SIG-M5 treated with dmso at 0.1 percent for 504 hours (cell line): ENCODE measurements around the gene AEBP1.

Experiments
- DNase-seq: peaks from one replicate; lab custom pipeline; 2025; ENCODE audit not compliant: unreplicated experiment; lab: John Stamatoyannopoulos, UW

The AEBP1 gene

GRCh38 chr7:44103923-44104859 is at the start of gene AEBP1:
Gene AEBP1, plus strand, starts transcription at chr7:44104345. Its CDS starts 321 bp downstream, at chr7:44104666.
- no peak for DNase-seq

GRCh38 chr7:44056681-44057080 is 47.5 kb upstream of the AEBP1 start:
- DNase-seq, result no peak

DNA sequence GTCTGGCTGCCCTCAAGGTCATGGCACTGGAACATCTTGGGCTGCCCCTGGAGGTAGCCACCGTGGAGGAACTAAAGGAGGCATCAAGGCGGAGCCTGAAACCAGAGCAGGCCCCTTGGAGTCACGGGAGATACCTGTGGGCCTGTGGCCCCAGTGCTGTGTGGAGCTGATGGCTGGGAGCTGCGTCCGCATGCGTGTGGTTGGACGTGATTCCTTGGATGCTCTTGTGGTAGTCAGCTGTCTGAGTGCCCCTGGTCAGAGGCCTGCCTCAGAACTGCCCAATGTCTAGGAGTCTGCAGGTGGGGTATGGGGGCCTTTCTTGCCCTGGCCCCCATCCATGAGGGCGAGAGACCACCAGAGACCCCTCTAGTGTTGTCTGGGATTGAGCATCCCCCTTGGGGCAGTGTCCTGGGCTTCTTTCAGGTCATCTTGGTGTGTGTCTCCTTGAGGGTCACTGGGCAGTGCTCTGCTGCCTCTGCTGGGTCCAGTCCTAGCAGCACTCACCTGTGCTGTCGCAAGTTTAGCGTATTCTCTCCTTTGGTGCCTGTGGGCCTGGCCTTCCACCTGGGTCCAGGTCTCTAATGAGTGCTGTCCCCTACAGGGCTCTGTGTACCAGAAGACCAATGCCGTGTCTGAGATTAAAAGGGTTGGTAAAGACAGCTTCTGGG is 46.8 kb upstream of the AEBP1 start:
- no peak for DNase-seq

- DNase-seq, result no peak
Measured at GRCh38 chr7:44057849-44058758, 46.0 kb upstream of the AEBP1 start.

- no peak for DNase-seq
Measured at GRCh38 chr7:44058759-44059218, 45.4 kb upstream of the AEBP1 start.

DNA sequence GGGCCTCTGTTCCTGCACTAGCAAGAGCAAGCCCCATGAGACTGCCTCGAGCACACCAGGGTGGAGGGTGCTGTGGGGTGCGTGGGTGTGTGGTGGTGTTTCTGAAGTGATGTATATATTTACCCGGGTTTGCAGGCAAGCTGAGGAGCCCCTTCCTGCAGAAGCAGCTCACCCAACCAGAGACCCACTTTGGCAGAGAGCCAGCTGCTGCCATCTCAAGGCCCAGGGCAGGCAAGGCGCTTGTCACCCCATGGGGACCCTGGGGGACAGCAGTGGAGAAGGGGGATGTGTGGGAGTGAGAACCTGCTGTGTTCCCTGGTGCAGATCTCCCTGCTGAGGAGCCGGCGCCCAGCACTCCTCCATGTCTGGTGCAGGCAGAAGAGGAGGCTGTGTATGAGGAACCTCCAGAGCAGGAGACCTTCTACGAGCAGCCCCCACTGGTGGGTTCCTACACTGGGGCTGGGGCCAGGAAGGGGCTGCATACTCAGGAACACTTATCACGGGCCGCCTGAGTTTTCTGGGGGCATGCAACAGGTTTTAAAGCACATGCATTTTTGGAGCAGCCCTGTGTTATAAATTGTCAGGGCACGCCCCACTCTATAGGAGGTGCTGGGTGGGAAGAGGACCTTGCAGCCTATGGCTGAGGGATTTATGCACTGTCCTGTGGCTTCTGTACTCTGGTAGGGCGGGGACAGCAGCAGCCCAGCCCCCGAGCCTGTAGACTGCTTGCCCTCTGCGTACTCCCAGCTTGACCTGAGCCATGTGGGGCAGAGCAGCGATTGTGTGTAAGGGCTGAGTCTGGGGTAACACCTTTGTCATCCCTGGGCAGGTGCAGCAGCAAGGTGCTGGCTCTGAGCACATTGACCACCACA is 44.7 kb upstream of the AEBP1 start:
- no peak for DNase-seq

DNA sequence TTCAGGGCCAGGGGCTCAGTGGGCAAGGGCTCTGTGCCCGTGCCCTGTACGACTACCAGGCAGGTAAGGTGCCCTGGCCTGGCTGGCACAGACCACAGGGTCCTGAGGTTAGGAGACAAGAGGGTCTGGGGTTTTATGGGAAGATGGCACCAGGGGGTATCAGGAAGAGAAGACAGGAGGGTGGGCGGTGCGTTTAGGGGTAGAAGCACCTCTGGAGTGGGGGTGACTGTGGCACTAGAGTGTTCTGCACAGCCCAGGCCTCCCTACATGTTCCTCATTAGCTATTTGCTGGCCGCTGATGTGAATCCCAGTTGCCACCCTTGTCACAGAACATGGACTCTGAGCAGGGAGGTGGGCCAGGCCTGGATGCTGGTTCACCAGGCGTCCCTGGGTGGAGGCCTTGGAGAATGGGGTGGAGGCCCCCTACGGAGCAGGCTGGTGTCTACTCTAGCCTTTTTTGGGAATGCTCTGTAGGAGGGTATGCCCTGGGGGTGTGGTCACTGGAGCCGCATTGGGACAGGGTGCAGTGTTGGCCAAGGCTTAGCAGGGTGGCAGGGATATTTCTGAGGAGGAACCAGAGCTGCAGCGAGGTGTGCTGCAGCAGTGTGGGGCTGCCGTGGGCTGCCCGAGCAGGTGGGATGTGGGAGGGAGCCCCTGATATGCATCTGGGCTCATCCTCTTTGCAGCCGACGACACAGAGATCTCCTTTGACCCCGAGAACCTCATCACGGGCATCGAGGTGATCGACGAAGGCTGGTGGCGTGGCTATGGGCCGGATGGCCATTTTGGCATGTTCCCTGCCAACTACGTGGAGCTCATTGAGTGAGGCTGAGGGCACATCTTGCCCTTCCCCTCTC is 43.8 kb upstream of the AEBP1 start:
- no peak for DNase-seq

DNA sequence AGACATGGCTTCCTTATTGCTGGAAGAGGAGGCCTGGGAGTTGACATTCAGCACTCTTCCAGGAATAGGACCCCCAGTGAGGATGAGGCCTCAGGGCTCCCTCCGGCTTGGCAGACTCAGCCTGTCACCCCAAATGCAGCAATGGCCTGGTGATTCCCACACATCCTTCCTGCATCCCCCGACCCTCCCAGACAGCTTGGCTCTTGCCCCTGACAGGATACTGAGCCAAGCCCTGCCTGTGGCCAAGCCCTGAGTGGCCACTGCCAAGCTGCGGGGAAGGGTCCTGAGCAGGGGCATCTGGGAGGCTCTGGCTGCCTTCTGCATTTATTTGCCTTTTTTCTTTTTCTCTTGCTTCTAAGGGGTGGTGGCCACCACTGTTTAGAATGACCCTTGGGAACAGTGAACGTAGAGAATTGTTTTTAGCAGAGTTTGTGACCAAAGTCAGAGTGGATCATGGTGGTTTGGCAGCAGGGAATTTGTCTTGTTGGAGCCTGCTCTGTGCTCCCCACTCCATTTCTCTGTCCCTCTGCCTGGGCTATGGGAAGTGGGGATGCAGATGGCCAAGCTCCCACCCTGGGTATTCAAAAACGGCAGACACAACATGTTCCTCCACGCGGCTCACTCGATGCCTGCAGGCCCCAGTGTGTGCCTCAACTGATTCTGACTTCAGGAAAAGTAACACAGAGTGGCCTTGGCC is 43.0 kb upstream of the AEBP1 start:
- no peak for DNase-seq

DNA sequence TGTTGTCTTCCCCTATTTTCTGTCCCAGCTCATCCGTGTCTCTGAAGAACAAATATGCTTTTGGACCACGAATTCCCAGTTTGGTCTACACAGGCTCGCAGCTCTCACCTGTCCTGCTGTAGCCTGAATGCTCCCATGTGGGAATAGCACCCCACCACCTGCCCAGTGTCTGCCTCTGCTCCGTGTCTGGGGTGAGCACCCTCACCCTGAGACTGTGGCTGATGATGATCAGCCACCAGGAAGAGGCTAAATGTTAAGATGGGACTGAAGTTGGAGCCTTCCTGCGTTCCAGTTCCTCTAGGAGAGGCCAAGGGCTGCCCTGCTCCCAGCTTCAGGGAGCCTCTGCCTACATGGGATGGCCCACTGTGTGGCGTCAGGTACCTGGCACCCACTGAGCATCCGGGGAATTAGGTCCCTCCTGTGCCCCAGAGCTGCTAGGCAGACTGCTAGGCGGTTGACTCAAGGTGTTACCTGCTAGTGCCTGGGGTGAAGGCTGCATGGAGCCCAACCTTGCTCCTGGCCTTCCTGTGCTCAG is 42.4 kb upstream of the AEBP1 start:
- DNase-seq, result no peak

DNA sequence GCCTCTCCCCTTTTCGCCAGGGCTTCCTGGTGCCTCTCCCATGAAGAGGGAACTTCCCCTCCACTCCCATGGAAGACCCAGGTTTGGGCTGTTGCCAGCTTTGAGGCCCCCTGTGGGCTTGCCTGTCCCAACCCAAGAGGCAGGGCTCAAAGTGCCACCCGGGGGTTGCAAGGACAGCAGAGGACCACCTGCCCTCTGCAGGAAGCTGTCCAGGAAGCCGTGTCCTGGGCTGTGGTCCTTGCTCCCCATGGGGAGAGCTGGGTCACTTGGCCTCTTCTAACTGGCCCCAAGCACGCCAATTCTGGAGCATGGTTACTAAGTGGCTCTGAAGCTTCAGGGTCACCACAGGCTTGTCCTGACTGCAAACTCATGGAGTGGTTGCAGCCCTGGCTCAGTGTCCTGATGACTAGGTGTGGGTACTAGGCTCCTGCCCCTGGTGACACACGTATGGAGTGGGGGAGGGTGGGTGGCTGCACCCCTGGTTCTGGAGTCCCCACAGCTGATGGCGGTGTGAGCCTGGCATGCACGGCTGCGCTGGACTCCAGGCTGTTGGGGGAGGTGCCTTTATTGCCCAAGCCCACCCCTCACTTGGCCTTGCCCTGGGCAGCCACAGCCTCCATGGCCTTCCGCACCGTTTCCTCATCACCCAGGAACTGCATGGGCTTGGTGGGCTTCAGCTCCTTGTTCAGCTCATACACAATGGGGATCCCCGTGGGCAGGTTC is 41.8 kb upstream of the AEBP1 start:
- DNase-seq, result no peak

GRCh38 chr7:44062903-44063295 is 41.2 kb upstream of the AEBP1 start:
- no peak for DNase-seq

GRCh38 chr7:44063547-44063893 is 40.6 kb upstream of the AEBP1 start:
- no peak for DNase-seq

DNA sequence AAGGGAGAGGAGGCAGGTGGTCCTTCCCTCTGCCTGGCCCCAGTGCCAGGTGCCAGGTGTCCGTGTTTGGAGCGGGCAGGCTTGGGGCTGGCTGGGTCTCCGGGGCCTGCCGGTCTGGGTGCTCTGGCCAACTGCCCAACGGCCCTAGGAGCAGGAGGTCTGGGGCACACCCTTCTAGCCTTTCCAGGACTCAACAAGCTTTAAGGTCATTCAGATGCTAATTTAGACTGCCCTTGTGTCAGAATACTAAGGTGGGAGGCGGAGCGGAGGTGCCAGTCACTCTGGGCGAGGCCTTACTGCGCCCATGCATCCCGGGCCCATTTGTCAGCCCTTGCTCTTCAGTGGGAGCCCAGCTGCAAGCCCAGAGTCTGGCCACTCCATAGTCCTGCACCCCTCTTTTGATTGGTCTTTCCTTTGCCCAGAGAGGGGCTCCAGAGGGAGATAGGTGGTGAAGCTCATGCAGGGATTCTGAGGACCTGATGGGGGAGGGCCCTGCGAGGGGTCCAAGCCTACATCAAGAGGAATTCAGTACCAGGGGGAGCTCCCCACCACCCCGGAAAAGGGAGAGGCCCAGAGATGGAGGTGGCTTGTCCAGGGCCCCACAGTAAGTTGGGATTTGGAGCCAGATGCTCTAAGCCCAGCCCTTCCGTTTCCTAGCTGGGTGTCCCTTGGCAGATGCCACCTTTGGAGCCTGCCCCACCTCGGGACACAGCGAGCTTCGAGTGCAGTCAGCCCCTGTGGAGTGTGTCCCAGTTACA is 40.1 kb upstream of the AEBP1 start:
- no peak for DNase-seq

DNA sequence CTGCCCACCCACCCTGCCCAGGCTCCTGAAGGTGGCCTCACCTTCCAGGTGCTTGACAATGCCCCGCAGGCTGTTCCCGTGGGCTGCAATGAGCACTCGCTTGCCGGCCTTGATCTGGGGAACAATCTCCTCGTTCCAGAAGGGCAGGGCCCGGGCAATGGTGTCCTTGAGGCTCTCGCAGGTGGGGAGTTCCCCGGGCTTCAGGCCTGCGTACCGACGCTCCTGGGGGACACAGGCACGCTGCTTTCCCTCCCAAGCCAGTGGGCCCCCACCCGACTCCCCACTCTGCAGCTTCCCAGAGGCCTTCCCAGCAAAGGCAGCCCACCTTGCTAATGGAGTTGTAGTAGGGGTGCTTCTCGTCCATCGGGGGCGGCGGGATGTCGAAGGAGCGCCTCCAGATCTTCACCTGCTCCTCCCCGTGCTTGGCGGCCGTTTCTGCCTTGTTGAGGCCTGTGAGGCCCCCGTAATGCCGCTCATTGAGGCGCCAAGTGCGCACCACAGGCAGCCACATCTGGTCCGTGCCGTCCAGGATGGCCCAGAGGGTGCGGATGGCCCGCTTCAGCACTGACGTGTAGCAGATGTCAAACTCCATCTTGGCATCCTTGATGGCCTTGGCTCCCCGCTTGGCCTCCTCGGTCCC is 39.2 kb upstream of the AEBP1 start:
- DNase-seq, result no peak

DNA sequence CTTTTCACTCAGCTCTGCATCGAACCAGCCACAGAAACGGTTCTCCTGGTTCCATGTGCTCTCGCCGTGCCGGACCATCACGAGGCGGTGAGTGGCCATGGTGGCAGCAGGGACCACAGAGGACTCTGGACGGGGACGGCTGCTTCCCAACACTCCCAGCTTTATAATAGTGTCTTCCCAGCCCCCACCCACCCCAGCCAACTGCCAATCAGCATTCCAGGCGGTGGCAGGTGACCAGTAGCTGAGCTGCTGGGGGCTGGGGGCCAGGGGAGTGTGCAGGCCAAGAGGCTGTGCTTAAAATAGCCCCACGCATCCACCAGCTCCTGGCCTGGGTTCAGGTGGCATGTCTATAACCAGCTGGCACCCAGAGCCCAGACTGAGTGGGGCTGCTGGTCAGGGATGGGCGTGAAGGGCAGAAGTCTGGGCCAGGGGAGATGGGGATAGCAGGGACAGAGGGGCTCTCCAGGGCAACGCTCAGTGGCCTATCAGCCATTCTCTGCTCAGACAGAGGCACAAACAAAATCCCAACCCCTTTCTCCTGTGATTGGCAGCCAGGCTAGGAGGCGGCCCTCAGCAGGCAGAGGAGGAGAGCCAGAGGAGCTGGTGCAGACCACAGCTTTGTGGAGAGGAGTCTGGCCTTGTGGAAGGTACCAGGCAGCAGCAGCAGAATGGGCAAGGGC is 38.6 kb upstream of the AEBP1 start, which contains the start of gene PGAM2:
Gene PGAM2 (minus strand): TSS at position 137 of the 680 bp plus-strand sequence. CDS start 38 bp downstream, at position 99.
- DNase-seq, result peak; percentile 13

GRCh38 chr7:44066111-44066460 is 38.1 kb upstream of the AEBP1 start:
- no peak for DNase-seq
